DMS 273 treated with DMSO at 0.1 percent for 48 hours (cell line): Measurements from ENCODE around the gene OR13F1.
"Not testable (repeated sequence)": the region's sequence is repeated elsewhere in the genome, so short reads cannot be mapped to it uniquely, and the experiment has no call there.

ENCODE experiments used
- DNase-seq: peaks from one replicate; lab custom pipeline; 2025; lab: John Stamatoyannopoulos, UW

The OR13F1 gene, protein sequence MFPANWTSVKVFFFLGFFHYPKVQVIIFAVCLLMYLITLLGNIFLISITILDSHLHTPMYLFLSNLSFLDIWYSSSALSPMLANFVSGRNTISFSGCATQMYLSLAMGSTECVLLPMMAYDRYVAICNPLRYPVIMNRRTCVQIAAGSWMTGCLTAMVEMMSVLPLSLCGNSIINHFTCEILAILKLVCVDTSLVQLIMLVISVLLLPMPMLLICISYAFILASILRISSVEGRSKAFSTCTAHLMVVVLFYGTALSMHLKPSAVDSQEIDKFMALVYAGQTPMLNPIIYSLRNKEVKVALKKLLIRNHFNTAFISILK

GRCh38 chr9:104503963-104504362, at the start of gene OR13F1:
OR13F1 (plus strand) TSS chr9:104504263; CDS start chr9:104504263, 0 bp downstream.
- DNase-seq, result no peak

- DNase-seq, result no peak
Observed at GRCh38 chr9:104456831-104457230, 47.2 kb upstream of the OR13F1 start.

DNA sequence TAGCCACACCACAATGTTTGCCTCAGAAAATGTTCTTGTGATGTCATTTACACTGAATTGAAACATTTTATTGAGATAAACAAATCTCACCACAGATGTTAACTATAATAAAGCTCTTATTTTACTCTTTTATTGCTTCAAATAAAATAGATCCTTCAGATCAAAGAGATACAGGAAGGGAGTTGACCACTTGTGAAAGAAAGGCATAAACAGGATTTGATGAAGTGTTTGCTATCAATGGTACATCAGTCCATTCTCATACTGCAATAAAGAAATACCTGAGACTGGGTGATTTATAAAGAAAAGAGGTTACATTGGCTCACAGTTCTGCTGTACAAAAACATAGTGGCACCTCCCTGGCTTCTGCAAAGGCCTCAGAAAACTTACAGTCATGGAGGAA, 40.2 kb upstream of the OR13F1 start:
- DNase-seq, result no peak

- no peak for DNase-seq
Observed at GRCh38 chr9:104468261-104468660, 35.8 kb upstream of the OR13F1 start.

DNA sequence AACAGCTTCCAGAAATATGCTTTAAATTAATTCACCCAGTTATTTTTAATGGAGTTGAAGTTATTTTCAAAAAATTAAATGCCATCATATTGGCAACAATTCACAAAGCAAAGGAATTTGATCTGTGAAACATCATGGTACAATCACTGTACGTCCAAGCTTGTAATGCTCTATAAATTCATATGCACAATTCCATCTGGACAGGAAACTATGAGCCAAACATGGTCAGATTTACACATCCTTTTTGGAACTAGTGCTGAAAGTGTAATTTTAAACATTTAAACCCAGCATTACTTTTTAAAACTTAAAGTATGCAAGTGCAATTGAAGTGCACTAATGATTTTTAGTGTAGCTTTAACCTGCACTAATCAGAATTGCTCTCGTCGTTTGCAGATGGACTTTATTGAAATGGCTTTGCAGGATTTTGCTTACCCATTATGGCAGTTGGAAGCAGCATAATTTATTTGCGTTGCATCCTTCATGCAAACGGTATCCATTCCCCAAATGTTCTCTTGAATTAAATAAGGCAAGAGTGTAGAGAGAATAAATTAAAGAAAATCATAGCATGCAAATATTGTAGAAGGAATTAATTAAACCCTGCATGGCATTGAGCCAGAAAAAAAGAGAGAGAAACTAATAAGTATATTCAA, 21.0 kb upstream of the OR13F1 start:
- DNase-seq, result no peak

DNA sequence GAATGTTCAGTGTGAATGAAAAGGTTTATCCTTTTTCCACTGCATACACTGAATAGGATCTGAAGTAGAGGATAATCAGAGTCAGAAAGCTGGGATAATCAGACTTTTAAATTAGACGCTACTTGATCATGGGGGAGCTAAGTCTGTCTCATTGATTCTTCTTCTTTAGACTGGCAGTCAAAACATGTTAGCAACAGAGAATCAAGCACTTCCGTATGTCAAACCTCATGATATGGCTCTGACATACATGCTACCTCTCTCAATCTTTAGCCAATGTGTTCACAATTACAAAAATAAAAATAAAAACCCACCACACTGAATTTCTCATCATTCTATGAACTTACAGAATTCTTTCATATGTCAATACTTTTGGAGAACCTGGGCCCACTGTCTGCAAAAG, 19.0 kb upstream of the OR13F1 start:
- DNase-seq, result no peak

DNA sequence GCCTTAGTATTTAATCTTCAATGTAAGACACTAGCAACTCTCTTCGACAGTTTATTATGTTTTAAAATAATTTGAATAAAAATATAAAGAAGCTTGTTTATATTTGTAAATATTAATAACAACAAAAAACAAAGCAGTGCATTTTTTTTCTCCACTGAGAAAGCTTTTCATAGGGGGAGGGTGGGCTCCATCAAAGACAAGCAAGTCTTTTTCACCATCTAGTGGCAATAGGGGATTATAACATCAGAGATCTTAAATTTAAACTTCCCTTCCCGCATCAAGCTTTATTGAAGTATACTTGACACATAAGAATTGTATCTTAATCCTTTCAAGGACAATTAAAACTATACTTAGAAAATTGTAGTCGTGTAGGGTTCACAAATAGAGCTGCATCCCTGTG, 9.3 kb upstream of the OR13F1 start:
- DNase-seq, result no peak

DNA sequence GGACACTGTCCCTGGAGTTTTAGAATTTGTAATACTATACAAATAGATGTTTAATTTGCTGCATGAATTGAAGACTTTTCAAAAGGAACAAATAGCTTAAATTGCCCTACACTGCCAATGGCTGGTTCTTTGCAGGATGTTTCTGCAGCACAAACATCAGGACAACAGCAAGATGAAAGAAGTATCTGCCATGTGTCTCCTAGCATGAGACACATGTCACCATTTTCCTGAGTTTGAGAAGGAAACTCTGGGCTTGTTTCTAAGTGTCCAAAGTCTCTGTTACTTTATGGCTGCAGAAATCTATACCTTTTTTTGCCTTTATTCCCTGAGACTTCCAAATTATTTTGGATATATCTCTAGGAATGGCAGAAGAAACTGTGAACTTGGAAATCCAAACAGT, 623 bp upstream of the OR13F1 start:
- no peak for DNase-seq

- no peak for DNase-seq
Observed at GRCh38 chr9:104506565-104506964, 2.5 kb downstream of the OR13F1 start.

DNA sequence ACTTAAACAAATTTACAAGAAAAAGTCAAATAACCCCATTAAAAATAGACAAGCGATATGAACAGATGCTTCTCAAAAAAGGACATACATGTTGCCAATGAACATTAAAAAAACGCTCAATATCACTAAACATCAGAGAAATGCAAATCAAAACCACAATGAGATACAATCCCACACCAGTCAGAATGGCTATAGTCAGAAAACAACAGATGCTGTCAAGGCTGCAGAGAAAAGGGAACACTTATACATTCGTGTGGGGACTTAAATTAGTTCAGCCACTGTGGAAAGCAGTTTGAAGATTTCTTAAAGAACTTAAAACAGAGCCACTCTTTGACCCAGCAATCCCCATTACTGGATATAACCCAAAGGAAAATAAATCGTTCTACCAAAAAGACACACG, 10.8 kb downstream of the OR13F1 start:
- DNase-seq, result no peak

DNA sequence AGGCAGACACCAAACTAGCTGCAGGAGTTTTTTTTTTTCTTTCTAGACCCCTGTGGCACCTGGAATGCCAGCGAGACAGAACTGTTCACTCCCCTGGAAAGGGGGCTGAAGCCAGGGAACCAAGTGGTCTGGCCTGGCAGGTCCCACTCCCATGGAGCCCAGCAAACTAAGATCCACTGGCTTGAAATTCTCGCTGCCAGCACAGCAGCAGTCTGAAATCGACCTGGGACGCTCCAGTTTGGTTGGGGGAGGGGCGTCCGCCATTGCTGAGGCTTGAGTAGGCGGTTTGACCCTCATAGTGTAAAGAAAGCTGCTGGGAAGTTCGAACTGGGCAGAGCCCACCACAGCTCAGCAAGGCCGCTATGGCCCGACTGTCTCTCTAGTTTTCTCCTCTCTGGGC, 16.2 kb downstream of the OR13F1 start:
- DNase-seq, result not testable (repeated sequence)

DNA sequence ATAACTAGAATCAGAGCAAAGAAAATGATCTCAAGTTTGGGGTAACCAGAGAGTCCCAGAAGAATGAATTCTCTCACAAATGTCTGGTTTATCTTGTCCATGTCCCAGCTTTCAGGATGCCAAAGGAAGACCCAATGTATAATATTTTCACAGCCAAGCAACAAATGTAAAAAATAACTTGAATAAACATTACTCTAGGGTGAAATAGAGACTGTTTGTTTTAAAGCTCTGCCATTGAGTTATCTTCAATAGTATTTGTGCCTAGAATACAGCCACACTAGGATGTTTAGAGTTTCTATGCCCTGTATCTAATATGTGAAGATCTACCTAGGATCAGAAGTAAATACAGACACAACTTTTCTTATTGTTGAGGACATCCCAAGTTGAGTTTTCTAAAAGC, 23.0 kb downstream of the OR13F1 start, which contains the start of gene OR13C4:
TSS of gene OR13C4 (minus strand) at position 101 of the 400 bp plus-strand sequence. CDS start at position 101, 0 bp downstream.
- no peak for DNase-seq

- DNase-seq, result no peak
Observed at GRCh38 chr9:104536756-104537155, 32.7 kb downstream of the OR13F1 start, which contains the start of gene OR13C3. OR13C3 (minus strand) TSS chr9:104536856; CDS start chr9:104536723, 133 bp downstream.

DNA sequence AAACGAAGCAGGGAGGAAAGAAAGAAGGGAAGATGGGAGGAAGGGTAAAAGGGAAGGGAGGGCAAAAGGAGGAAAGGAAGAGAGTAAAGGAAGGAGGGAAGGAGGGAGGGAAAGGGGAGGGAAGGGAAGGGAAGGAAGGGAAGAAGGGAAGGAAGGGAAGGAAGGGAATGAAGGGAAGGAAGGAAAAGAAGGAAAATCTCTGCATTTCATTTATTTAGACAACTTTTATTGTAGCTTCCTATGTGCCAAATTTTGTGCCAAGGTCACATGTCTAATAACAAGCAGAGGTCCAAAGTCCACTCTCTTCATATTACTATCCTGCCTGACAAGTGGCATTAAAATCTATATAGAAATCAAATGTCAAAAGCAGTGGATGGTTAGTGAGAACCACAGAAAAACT, 35.2 kb downstream of the OR13F1 start:
- DNase-seq, result no peak

DNA sequence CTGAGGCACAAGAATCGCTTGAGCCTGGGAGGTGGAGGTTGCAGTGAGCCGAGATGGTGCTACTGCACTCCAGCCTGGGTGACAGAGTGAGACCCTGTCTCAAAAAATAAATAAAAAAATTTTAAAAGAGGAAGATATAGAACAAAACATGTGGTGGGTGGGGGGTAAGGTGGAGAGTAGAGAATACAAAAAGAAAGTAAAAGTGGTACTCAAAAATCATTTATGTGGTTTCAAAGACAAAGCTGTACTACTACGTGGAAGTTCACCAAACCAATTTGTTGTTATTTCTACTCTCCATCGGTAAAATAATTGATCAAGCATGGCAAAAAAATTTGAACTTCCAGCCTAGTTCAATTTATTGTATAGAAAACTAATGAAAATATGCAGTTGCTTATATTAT, 40.6 kb downstream of the OR13F1 start:
- no peak for DNase-seq

- DNase-seq, result no peak
Observed at GRCh38 chr9:104553261-104553660, 49.2 kb downstream of the OR13F1 start.
